ENCODE data around the gene SPIRE1. TPM values are rescaled to one million over a fixed set of nuclear protein-coding genes. Genes with fewer than 3 reads are reported as not detected.

The SPIRE1 gene
- total RNA-seq, result 1 to 10 TPM; 2.5 to 2.7 TPM

DNA sequence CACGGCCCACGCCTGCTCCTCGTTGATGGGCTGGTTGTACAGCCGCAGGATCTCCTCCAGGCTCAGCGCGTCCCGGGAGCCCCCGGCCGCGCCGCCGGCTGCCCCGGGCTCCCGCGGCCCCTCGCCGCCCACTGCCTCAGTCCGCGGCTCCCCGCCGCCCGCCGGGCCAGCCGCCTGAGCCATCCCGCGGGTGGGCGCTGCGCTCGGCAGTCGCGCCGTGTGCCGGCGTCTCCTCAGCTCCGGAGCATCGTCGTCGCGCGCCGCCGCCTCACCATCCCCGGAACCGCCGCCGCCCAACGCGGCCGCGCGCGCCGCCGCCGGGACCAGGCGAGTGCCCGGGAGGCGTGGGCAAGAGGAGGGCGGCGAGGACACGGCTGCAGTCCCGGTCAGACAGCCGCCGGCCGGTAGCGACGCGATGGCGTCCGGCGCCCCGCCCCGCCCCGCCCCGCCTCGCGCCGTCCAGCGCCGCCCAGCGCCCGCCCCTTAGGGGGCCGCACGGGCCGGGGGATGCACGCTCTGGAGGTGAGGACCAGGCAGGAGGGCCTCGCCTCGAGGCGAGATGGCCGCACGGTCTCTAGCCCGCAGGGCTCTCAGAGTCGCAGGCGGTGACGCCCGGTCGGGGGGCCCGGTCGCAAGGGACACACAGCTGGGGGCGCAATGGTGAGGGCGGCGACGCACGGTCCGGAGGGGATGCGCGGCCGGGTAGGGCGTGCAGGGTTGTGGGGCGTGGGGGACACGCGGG, at the start of gene SPIRE1:
Gene SPIRE1 (minus strand): TSS at position 424 of the 742 bp plus-strand sequence. CDS start 241 bp downstream, at position 183.
- Mint-ChIP-seq H3K36me3 (ENCODE audit: low read depth) (peaks cover 4% of the 10 kb centered on the region), H3K27me3 (ENCODE audit: low read depth) (peaks cover 19% of the 10 kb centered on the region), H3K4me3 (peak within 1 kb of the TSS; percentile 67), H3K9me3 (ENCODE audit: insufficient read depth) (no peaks in the 10 kb centered on the region), H3K27ac (no peak within 1 kb of the TSS), H3K4me1 (ENCODE audit: low read depth) (peaks cover 16% of the 10 kb centered on the region)
- ATAC-seq (peak; percentile 73), DNase-seq (peak; percentile 36)
- CTCF ChIA-PET, result interaction anchor here (1.1 to 7.1 kb wide), 2 partner anchors 244 to 265 kb away, joined by 3 to 73 read pairs; no protein-coding TSS in a partner anchor
- POLR2A ChIA-PET, result no interaction called here

DNA sequence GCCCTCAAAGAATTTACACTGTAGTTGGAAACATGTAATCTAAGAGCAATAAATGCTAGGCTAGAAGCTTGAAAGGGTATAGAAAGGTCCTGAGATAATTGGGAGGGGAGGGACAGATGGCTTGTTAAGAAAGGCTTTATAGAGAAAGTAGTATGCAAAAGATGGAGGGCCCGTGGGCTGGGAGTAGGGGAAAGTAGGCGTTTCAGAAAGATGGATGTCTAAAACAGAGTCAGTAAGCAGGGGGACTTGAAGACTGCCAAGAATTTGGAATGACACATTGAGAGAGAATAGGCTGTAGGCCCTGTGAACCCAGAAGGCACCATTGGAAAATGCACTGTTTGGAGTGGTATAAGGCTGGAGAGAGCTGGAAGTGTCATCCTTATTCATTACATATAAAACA, 45.8 kb upstream of the SPIRE1 start:
- Mint-ChIP-seq H3K27me3 (ENCODE audit: low read depth) (no peaks in the 10 kb centered on the region), H3K4me3 (peak overlapping the region; percentile 94), H3K27ac (peak overlapping the region; percentile 100), H3K36me3 (ENCODE audit: low read depth) (peaks cover 43% of the 10 kb centered on the region), H3K9me3 (ENCODE audit: insufficient read depth) (no peaks in the 10 kb centered on the region), H3K4me1 (ENCODE audit: low read depth) (peaks cover 44% of the 10 kb centered on the region)
- ATAC-seq (no peak), DNase-seq (peak; percentile 30)
- ChIA-PET POLR2A (interaction anchor here (0.5 to 1.6 kb wide), 6 partner anchors 15 to 295 kb away, joined by 3 to 5 read pairs (median 3); partner anchors contain the start of genes CEP192 and PTPN2), CTCF (interaction anchor here (1.1 kb wide), 1 partner anchor 49 kb away, joined by 3 read pairs; no protein-coding TSS in a partner anchor)

DNA sequence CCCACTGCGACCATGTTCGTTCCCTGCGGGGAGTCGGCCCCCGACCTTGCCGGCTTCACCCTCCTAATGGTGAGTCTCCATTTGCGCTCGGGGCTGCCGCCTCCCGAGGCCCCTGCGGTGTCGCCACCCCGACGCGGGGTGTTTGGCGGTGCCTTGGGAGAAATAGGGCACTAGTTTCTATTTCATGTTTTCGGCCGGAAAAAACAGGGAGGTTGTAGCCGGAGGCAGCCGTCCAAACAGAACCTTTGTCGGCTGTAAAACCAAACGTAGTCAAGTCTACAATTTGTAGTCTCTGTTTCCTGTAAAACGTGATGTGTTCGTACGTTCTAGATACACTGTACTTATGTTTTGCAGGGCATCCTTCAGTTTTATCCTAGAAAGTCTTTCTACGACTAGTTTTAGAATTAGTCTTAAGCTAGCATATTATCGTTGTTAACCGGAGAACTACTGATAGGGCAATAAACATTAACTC, 45.2 kb upstream of the SPIRE1 start:
- DNase-seq (no peak), ATAC-seq (peak; percentile 66)
- ChIA-PET POLR2A (interaction anchor here (0.5 to 2.4 kb wide), 13 partner anchors 9 to 326 kb away, joined by 3 to 12 read pairs (median 5); partner anchors contain the start of genes AFG3L2, CEP192 and PTPN2), CTCF (interaction anchor here (0.9 to 1.6 kb wide), 4 partner anchors 20 to 231 kb away, joined by 3 to 6 read pairs (median 3); no protein-coding TSS in a partner anchor)
- peaks cover 47% of the 10 kb centered on the region for H3K36me3 Mint-ChIP-seq (ENCODE audit: low read depth)
- peak overlapping the region; percentile 100 for H3K27ac Mint-ChIP-seq
- peak overlapping the region; percentile 94 for H3K4me3 Mint-ChIP-seq
- H3K9me3 Mint-ChIP-seq (ENCODE audit: insufficient read depth), result no peaks in the 10 kb centered on the region
- H3K4me1 Mint-ChIP-seq (ENCODE audit: low read depth), result peaks cover 47% of the 10 kb centered on the region
- no peaks in the 10 kb centered on the region for H3K27me3 Mint-ChIP-seq (ENCODE audit: low read depth)

DNA sequence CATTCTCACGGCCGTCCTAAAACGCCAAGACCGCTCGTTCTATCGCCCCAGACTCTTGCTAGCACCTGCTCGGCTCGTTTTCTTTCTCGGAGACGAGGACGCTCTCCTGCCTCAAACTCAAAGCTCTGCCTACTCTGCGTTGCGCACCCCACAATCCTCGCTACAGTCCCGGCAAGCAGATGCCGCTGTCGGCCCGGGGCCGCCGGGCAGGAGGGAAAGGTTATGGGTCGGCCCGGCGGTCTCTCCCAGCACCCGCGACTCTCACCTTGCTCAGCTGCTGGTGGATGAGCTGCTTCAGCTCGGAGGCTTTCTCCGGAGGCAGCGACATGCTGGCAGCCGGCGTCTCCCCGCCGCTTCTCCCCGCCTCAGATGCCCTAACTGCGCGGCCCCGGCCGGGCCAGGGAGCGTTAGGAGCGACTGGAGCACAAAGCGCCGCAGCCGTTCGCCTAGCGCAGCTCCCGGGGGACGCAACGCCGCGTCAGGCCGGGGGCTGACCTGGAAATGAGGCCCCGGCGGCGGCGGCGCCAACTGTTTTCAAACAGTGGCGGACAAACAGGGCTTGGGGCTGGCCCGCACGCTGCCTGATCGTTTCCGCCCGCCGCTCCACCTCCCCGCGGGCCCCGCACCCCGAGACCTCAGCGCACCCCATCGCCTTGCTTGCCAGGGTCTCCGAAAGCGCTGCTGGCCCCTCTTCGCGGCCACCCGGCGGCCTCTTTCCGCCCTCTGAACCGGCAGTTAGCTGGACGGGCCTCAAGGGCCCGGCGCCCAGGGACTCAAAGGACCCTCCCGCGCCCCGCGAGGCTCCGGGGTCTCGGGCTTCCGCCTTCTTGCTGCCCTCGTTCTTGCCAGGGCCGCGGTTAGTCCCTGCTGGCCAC, 44.6 kb upstream of the SPIRE1 start, which contains the start of the genes CEP76 and PSMG2:
Gene CEP76 (minus strand): TSS at position 503 of the 875 bp plus-strand sequence. CDS start 175 bp downstream, at position 328.
Gene PSMG2 (plus strand): TSS at position 822 of the 875 bp plus-strand sequence. CDS start 66 bp downstream, outside the sequence.
- DNase-seq (peak; percentile 84), ATAC-seq (peak; percentile 83)
- Mint-ChIP-seq H3K27me3 (ENCODE audit: low read depth) (no peaks in the 10 kb centered on the region), H3K4me1 (ENCODE audit: low read depth) (peaks cover 47% of the 10 kb centered on the region), H3K27ac (peak within 1 kb of the TSS; percentile 100), H3K36me3 (ENCODE audit: low read depth) (peaks cover 41% of the 10 kb centered on the region), H3K9me3 (ENCODE audit: insufficient read depth) (no peaks in the 10 kb centered on the region), H3K4me3 (peak within 1 kb of the TSS; percentile 94)
- POLR2A ChIA-PET, result interaction anchor here (0.6 to 2.4 kb wide), 16 partner anchors 9 to 326 kb away, joined by 3 to 12 read pairs (median 4); partner anchors contain the start of genes AFG3L2 and CEP192
- CTCF ChIA-PET, result interaction anchor here (0.9 to 1.6 kb wide), 6 partner anchors 16 to 311 kb away, joined by 3 to 6 read pairs (median 3); no protein-coding TSS in a partner anchor

DNA sequence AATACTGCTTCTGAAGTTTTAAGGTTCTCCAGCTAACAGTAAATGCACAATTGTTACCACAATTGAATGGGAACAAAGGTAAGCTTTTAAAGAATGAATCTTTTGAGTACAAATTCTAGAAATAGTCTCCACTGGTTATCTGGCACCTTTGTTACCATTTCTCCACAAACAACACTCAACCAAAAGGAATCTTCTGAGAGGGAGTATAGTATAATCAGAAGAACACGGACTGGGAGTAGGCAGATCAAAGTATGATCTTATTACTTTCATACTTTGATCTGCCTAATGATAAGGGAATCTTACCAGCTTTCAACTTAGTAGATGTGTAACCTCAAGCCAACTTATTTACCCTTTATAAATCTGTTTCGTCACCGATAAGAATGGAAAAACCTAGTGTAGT, 43.3 kb upstream of the SPIRE1 start:
- POLR2A ChIA-PET, result interaction anchor here (1.2 to 2.4 kb wide), 3 partner anchors 74 to 324 kb away, joined by 5 to 12 read pairs (median 12); partner anchors contain the start of genes AFG3L2 and CEP192
- H3K27ac Mint-ChIP-seq, result peak overlapping the region; percentile 100

DNA sequence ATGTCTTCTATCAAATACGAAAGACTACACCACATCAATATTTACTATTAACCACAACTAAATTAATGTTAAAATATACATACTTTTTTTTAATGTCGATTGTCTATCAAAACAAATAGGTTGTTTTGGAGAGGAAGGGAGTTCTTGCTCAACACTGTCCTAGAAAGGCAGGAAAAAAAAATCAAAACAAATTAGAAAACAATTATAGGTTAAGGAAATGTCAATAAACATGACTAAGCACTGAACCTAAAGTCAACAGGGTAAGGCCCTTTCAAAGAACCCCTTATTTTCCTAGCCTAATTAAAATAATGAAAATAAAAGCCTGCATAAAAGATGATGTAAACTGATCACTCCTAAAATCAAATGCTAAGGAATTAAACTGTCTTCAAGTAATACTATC, 41.8 kb upstream of the SPIRE1 start:
- ChIA-PET POLR2A (no interaction called here), CTCF (interaction anchor here (2.0 kb wide), 1 partner anchor 13 kb away, joined by 5 read pairs; no protein-coding TSS in a partner anchor)
- Mint-ChIP-seq H3K27ac (no peak overlapping the region), H3K4me3 (no peak overlapping the region), H3K4me1 (ENCODE audit: low read depth) (peaks cover 36% of the 10 kb centered on the region), H3K27me3 (ENCODE audit: low read depth) (no peaks in the 10 kb centered on the region), H3K9me3 (ENCODE audit: insufficient read depth) (no peaks in the 10 kb centered on the region), H3K36me3 (ENCODE audit: low read depth) (peaks cover 33% of the 10 kb centered on the region)
- ATAC-seq (no peak), DNase-seq (no peak)

More for the DNA sequence above, 43.3 kb upstream of the SPIRE1 start:
- H3K9me3 Mint-ChIP-seq (ENCODE audit: insufficient read depth), result no peaks in the 10 kb centered on the region
- CTCF ChIA-PET, result interaction anchor here (1.0 to 1.6 kb wide), 3 partner anchors 10 to 310 kb away, joined by 3 to 5 read pairs (median 4); no protein-coding TSS in a partner anchor
- H3K4me1 Mint-ChIP-seq (ENCODE audit: low read depth), result peaks cover 45% of the 10 kb centered on the region
- H3K36me3 Mint-ChIP-seq (ENCODE audit: low read depth), result peaks cover 39% of the 10 kb centered on the region
- ATAC-seq (no peak), DNase-seq (no peak)
- no peaks in the 10 kb centered on the region for H3K27me3 Mint-ChIP-seq (ENCODE audit: low read depth)
- peak overlapping the region; percentile 94 for H3K4me3 Mint-ChIP-seq

DNA sequence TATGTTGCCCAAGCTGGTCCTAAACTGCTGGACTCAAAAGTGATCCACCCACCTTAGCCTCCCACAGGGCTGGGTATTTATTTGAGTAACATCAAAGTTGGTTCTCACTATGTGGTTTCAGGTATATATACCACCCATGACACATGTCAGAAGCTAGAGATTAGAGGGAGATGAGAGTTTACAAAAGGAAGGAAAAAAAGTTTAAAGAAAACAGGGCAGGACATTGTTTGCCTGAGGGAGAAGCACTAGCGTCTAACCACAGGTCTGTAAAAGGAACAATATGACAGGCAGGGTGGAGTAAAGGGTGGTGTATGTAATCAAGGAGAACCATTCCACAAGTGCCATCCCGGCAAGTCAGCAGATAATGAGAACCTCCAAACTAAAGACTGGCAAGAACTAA, 36.1 kb upstream of the SPIRE1 start:
- ATAC-seq, result no peak
- ChIA-PET POLR2A (interaction anchor here (2.7 kb wide), 1 partner anchor 8 kb away, joined by 11 read pairs; the partner anchor contains the start of genes CEP76 and PSMG2), CTCF (no interaction called here)
- Mint-ChIP-seq H3K36me3 (ENCODE audit: low read depth) (peaks cover 24% of the 10 kb centered on the region), H3K4me1 (ENCODE audit: low read depth) (peaks cover 18% of the 10 kb centered on the region), H3K27me3 (ENCODE audit: low read depth) (no peaks in the 10 kb centered on the region), H3K9me3 (ENCODE audit: insufficient read depth) (no peaks in the 10 kb centered on the region), H3K27ac (no peak overlapping the region), H3K4me3 (no peak overlapping the region)
- DNase-seq, result no peak

DNA sequence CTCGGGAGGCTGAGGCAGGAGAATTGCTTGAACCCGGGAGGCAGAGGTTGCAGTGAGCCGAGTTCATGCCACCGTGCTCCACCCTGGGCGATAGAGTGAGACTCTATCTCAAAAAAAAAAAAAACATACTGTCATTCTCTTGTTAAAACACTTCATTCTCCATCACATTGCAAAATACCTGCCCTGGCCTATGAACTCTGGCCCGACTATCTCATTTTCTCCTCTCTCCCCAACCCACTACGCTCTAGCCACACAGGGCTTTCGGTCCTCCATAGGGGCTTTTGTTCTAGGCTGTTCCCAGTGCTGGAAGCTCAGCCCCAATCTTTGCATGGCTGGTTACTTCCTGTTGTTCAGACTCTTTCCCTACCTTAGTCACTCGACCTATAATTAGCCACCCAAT, 34.3 kb upstream of the SPIRE1 start:
- Mint-ChIP-seq H3K4me3 (no peak overlapping the region), H3K36me3 (ENCODE audit: low read depth) (peaks cover 16% of the 10 kb centered on the region), H3K9me3 (ENCODE audit: insufficient read depth) (no peaks in the 10 kb centered on the region), H3K27me3 (ENCODE audit: low read depth) (no peaks in the 10 kb centered on the region), H3K27ac (peak overlapping the region; percentile 0), H3K4me1 (ENCODE audit: low read depth) (peaks cover 13% of the 10 kb centered on the region)
- DNase-seq, result no peak
- ChIA-PET CTCF (interaction anchor here (1.0 kb wide), 1 partner anchor 9 kb away, joined by 4 read pairs; no protein-coding TSS in a partner anchor), POLR2A (interaction anchor here (2.7 kb wide), 1 partner anchor 10 kb away, joined by 11 read pairs; the partner anchor contains the start of genes CEP76 and PSMG2)
- no peak for ATAC-seq

DNA sequence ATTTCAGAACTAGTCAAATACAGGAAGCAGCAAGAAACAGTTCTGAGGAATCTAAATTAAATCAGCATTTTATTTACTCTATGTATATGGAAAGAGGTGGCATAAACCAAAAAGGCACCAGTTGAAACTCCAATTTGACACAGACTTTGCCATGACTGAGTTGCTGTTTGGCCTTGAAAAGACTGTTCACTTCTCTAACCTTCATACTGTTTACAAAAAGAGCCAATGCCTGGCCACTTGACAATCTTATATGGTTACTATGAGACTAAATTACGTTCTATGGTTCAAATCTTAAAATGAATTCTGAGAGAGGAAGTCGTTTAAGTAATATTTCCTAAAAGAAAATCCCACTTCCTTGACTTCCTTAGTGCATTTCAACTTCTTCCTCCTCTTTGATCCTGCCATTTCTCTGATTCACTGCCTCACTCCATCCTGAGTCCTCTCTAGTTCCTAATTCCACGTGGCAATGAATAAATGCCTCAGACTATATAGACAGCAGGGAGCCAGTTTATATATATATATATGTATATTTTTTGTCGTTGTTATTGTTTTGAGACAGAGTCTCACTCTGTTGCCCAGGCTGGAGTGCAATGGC, 31.4 kb upstream of the SPIRE1 start:
- ChIA-PET POLR2A (no interaction called here), CTCF (no interaction called here)
- Mint-ChIP-seq H3K4me1 (ENCODE audit: low read depth) (peaks cover 13% of the 10 kb centered on the region), H3K27me3 (ENCODE audit: low read depth) (no peaks in the 10 kb centered on the region), H3K36me3 (ENCODE audit: low read depth) (peaks cover 16% of the 10 kb centered on the region), H3K27ac (no peak overlapping the region), H3K9me3 (ENCODE audit: insufficient read depth) (no peaks in the 10 kb centered on the region), H3K4me3 (no peak overlapping the region)
- ATAC-seq (no peak), DNase-seq (no peak)

DNA sequence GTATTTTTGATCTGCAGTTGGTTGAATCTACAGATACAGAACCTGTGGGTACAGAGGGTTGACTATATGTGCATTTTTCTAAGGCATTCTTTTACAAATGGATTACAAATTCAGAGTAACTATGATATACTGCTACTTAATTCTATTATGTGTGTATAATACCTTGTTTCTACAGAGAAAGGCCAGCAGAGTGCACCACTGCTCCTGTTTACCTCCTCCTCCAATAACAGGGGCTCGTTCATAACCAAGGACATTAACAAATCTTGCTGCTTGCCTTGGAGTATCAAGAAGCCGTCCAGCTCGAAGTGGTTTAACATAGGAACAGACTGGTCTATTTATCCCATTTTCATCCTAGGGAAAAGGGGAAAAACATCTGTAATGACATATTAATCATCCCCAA, 28.2 kb upstream of the SPIRE1 start:
- no peaks in the 10 kb centered on the region for H3K9me3 Mint-ChIP-seq (ENCODE audit: insufficient read depth)
- ChIA-PET POLR2A (interaction anchor here (0.6 to 0.9 kb wide), 2 partner anchors 16 kb away, joined by 3 to 4 read pairs; partner anchors contain the start of gene CEP76), CTCF (interaction anchor here (0.9 to 1.2 kb wide), 3 partner anchors 13 to 248 kb away, joined by 3 to 5 read pairs (median 4); no protein-coding TSS in a partner anchor)
- no peak overlapping the region for H3K4me3 Mint-ChIP-seq
- H3K27ac Mint-ChIP-seq, result no peak overlapping the region
- H3K27me3 Mint-ChIP-seq (ENCODE audit: low read depth), result no peaks in the 10 kb centered on the region
- no peak for ATAC-seq
- H3K4me1 Mint-ChIP-seq (ENCODE audit: low read depth), result peaks cover 2% of the 10 kb centered on the region
- peaks cover 9% of the 10 kb centered on the region for H3K36me3 Mint-ChIP-seq (ENCODE audit: low read depth)
- peak; percentile 24 for DNase-seq
